Stimulated activated CD4-positive, alpha-beta T cell treated with anti-CD3 and anti-CD28 coated beads, Interleukin-15, amount 100 ng/mL, for 24 hours (primary cell): ENCODE data around the gene PHOX2A.
"Not testable (repeated sequence)": the region's sequence is repeated elsewhere in the genome, so short reads cannot be mapped to it uniquely, and the experiment has no call there.

Experiments used
- DNase-seq: peaks from one replicate; pipeline ENCODE4 v3.0.0-alpha.2; 2020

PHOX2A gene

GRCh38 chr11:72244060-72244360 is at the start of gene PHOX2A:
Gene PHOX2A, minus strand, starts transcription at chr11:72244176. Its CDS starts 172 bp downstream, at chr11:72244004.
- DNase-seq: no peak

- no peak for DNase-seq
Measured at GRCh38 chr11:72293391-72293790, 49.4 kb upstream of the PHOX2A start.

GRCh38 chr11:72292106-72292785 is 48.3 kb upstream of the PHOX2A start:
- no peak for DNase-seq

- not testable (repeated sequence) for DNase-seq
Measured at GRCh38 chr11:72290741-72291140, 46.8 kb upstream of the PHOX2A start.

- DNase-seq: no peak
Measured at GRCh38 chr11:72287293-72287692, 43.3 kb upstream of the PHOX2A start.

- no peak for DNase-seq
Measured at GRCh38 chr11:72283947-72284346, 40.0 kb upstream of the PHOX2A start.

- DNase-seq: no peak
Measured at GRCh38 chr11:72280726-72281315, 36.8 kb upstream of the PHOX2A start.

- no peak for DNase-seq
Measured at GRCh38 chr11:72280037-72280436, 36.1 kb upstream of the PHOX2A start.

GRCh38 chr11:72278905-72279304 is 34.9 kb upstream of the PHOX2A start:
- no peak for DNase-seq

GRCh38 chr11:72274435-72274834 is 30.5 kb upstream of the PHOX2A start:
- no peak for DNase-seq

GRCh38 chr11:72271980-72272379 is 28.0 kb upstream of the PHOX2A start:
- DNase-seq: no peak

GRCh38 chr11:72267956-72268617 is 24.1 kb upstream of the PHOX2A start:
- no peak for DNase-seq

- not testable (repeated sequence) for DNase-seq
Measured at GRCh38 chr11:72266960-72267359, 23.0 kb upstream of the PHOX2A start.

- DNase-seq: no peak
Measured at GRCh38 chr11:72265951-72266350, 22.0 kb upstream of the PHOX2A start.

- DNase-seq: no peak
Measured at GRCh38 chr11:72263361-72263760, 19.4 kb upstream of the PHOX2A start.

- no peak for DNase-seq
Measured at GRCh38 chr11:72260574-72260973, 16.6 kb upstream of the PHOX2A start.

GRCh38 chr11:72259490-72259889 is 15.5 kb upstream of the PHOX2A start:
- DNase-seq: no peak

GRCh38 chr11:72257570-72257969 is 13.6 kb upstream of the PHOX2A start:
- no peak for DNase-seq

GRCh38 chr11:72254299-72254993 is 10.5 kb upstream of the PHOX2A start:
- no peak for DNase-seq

GRCh38 chr11:72253392-72253791 is 9.4 kb upstream of the PHOX2A start:
- DNase-seq: no peak

GRCh38 chr11:72251614-72252013 is 7.6 kb upstream of the PHOX2A start:
- DNase-seq: no peak

- no peak for DNase-seq
Measured at GRCh38 chr11:72250661-72251464, 6.9 kb upstream of the PHOX2A start.

- no peak for DNase-seq
Measured at GRCh38 chr11:72249961-72250360, 6.0 kb upstream of the PHOX2A start.
